GM18861 (cell line): ENCODE data around the gene ATIC.

Experiments used
- ATAC-seq: cut with Tn5 transposase; IDR thresholded peaks from one replicate; pipeline ENCODE4 v1.9.1; 2021; ENCODE audit not compliant: unreplicated experiment

Gene ATIC

GRCh38 chr2:215374642-215375466, 63.0 kb downstream of the ATIC start:
- ATAC-seq, result no peak

- no peak for ATAC-seq
Measured at GRCh38 chr2:215375467-215375830, 63.6 kb downstream of the ATIC start.

GRCh38 chr2:215376103-215376780, 64.4 kb downstream of the ATIC start:
- no peak for ATAC-seq

- ATAC-seq, result no peak
Measured at GRCh38 chr2:215377283-215377682, 65.4 kb downstream of the ATIC start.

- ATAC-seq, result no peak
Measured at GRCh38 chr2:215378045-215378444, 66.2 kb downstream of the ATIC start.

- ATAC-seq, result no peak
Measured at GRCh38 chr2:215379039-215379438, 67.2 kb downstream of the ATIC start.

GRCh38 chr2:215379948-215380347, 68.1 kb downstream of the ATIC start:
- no peak for ATAC-seq

- no peak for ATAC-seq
Measured at GRCh38 chr2:215380699-215381098, 68.8 kb downstream of the ATIC start.

GRCh38 chr2:215382011-215382410, 70.2 kb downstream of the ATIC start:
- ATAC-seq, result no peak

- no peak for ATAC-seq
Measured at GRCh38 chr2:215382480-215382879, 70.6 kb downstream of the ATIC start.

- no peak for ATAC-seq
Measured at GRCh38 chr2:215383652-215384279, 71.9 kb downstream of the ATIC start.

- ATAC-seq, result no peak
Measured at GRCh38 chr2:215384710-215385109, 72.9 kb downstream of the ATIC start.

- no peak for ATAC-seq
Measured at GRCh38 chr2:215386566-215386965, 74.7 kb downstream of the ATIC start.

GRCh38 chr2:215388002-215388728, 76.3 kb downstream of the ATIC start:
- no peak for ATAC-seq

- ATAC-seq, result no peak
Measured at GRCh38 chr2:215390550-215390913, 78.7 kb downstream of the ATIC start.

GRCh38 chr2:215391531-215391930, 79.7 kb downstream of the ATIC start:
- no peak for ATAC-seq

- ATAC-seq, result no peak
Measured at GRCh38 chr2:215392164-215392563, 80.3 kb downstream of the ATIC start.

- ATAC-seq, result no peak
Measured at GRCh38 chr2:215392687-215393270, 80.9 kb downstream of the ATIC start.

GRCh38 chr2:215394102-215394805, 82.4 kb downstream of the ATIC start:
- ATAC-seq, result no peak

GRCh38 chr2:215395687-215396460, 84.0 kb downstream of the ATIC start:
- no peak for ATAC-seq
